Astrocyte (in vitro differentiated cells and primary cell): Measurements from ENCODE around the gene GPATCH2L.

Source experiments
- CTCF ChIP-seq: IDR thresholded peaks from 2 replicates; pipeline ENCODE4 v1.5.1; 2011; ENCODE audit warnings: low read depth, mild to moderate bottlenecking, inconsistent platforms, low read length, moderate library complexity; ENCODE audit not compliant: insufficient read depth
- EZH2 ChIP-seq: IDR thresholded peaks from 2 replicates; pipeline ENCODE4 v1.6.1; 2012; ENCODE audit warnings: mild to moderate bottlenecking, low read length, inconsistent platforms; ENCODE audit not compliant: insufficient read depth

GRCh38 chr14:76181546-76181945 is 29.8 kb downstream of the GPATCH2L start:
- no peak for TF ChIP-seq EZH2
- TF ChIP-seq CTCF: peak; percentile 16
